WTC11 (cell line): ENCODE data around the gene STT3B.

Experiments
- CTCF ChIP-seq: fragments of 200-600 bp; IDR thresholded peaks from 2 replicates; pipeline ENCODE4 v1.8.0; 2022; ENCODE audit warnings: antibody characterized with exemption
- HMGXB4 ChIP-seq: sonication (generic); formaldehyde crosslinking; IDR thresholded peaks from 2 replicates; pipeline ENCODE4 v1.8.1; 2023; ENCODE audit warnings: mild to moderate bottlenecking, moderate library complexity, missing genetic modification reagents
- MAX ChIP-seq: sonication (generic); formaldehyde crosslinking; IDR thresholded peaks from 2 replicates; pipeline ENCODE4 v1.8.0; 2022; ENCODE audit warnings: mild to moderate bottlenecking, missing genetic modification reagents
- NR1H2 ChIP-seq: sonication (generic); formaldehyde crosslinking; IDR thresholded peaks from 2 replicates; pipeline ENCODE4 v1.9.0; 2021; ENCODE audit warnings: mild to moderate bottlenecking, moderate library complexity, missing genetic modification reagents
- OVOL2 ChIP-seq: fragments of 250-450 bp; sonication (Bioruptor Pico); IDR thresholded peaks from 2 replicates; pipeline ENCODE4 v1.9.0; 2021; ENCODE audit warnings: mild to moderate bottlenecking, borderline replicate concordance
- SP1 ChIP-seq: sonication (generic); formaldehyde crosslinking; conservative IDR thresholded peaks from 2 replicates; pipeline ENCODE4 v1.8.1; 2022; ENCODE audit warnings: missing genetic modification reagents
- TCF7 ChIP-seq: sonication (generic); formaldehyde crosslinking; IDR thresholded peaks from 2 replicates; pipeline ENCODE4 v1.8.0; 2022; ENCODE audit warnings: mild to moderate bottlenecking, low read depth, missing genetic modification reagents, moderate library complexity
- USF2 ChIP-seq: sonication (generic); formaldehyde crosslinking; IDR thresholded peaks from 2 replicates; pipeline ENCODE4 v1.8.1; 2023; ENCODE audit warnings: mild to moderate bottlenecking, missing genetic modification reagents, moderate library complexity

GRCh38 chr3:31515486-31516284 lies 17.0 kb upstream of the STT3B start:
- TF ChIP-seq CTCF, result no peak
- TF ChIP-seq MAX, result no peak
- no peak for TF ChIP-seq USF2 (CRISPR knock-in tag)
- no peak for TF ChIP-seq NR1H2 (CRISPR knock-in tag)
- no peak for TF ChIP-seq SP1 (CRISPR knock-in tag)
- no peak for TF ChIP-seq OVOL2 (CRISPR knock-in tag)
- no peak for TF ChIP-seq TCF7 (CRISPR knock-in tag)
- TF ChIP-seq HMGXB4 (CRISPR knock-in tag), result no peak
